Stimulated activated CD8-positive, alpha-beta memory T cell treated with anti-CD3 and anti-CD28 coated beads, Interleukin-15, amount 100 ng/mL, for 1 hour (primary cell): ENCODE measurements around the gene REG3A.

Experiments used
- DNase-seq: peaks from one replicate; pipeline ENCODE4 v3.0.0-alpha.2; 2020; ENCODE audit warnings: low read depth

The REG3A gene

GRCh38 chr2:79120194-79120713, 39.3 kb downstream of the REG3A start, which contains the start of gene REG1A:
REG1A (plus strand) TSS chr2:79120488; CDS start chr2:79120862, 374 bp downstream.
- no peak for DNase-seq

DNA sequence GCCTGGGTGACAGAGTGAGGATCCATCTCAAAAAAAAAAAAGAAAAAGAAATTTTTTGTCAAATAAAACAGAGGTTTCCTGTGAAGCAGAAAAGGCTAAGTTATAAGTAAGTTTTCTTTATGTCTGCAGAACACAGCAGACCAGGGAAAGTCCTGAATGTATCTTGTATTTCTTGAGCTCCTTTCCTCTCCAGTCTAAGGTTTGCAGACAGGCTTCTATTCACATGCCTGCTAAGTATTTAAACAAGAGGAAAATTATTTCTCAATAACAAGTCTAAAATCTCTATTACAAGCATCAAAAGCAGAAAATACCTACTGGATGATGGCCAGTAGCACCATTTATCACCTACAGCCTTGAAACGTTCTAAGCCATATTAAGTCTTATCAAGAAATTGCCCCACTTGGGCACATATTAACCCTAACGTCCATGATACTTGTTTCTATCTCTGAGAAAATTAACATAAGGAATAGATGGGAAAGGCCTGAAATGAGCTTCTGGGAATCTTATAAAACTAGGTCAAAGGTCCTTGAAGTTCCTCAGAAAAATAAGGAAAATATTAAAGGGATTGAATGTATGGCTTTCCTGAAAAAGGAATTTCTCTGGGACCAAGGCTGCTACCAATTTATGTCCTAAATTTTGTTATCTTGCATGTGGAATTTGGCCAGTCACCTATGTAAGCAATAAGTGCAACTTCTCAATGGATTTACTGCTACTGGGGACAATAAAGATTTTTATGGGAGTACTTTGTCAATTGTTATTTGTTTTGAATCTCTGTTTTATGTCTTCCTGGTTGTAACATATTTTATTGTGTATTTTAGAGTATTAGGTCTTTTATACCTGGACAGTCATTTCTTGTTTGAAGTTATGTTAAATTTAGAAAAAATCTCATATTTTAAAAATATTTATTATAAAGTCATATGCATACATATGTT, 42.3 kb downstream of the REG3A start:
- DNase-seq: no peak

- no peak for DNase-seq
These were observed 44.6 kb downstream of the REG3A start for GRCh38 chr2:79114797-79115494.

DNA sequence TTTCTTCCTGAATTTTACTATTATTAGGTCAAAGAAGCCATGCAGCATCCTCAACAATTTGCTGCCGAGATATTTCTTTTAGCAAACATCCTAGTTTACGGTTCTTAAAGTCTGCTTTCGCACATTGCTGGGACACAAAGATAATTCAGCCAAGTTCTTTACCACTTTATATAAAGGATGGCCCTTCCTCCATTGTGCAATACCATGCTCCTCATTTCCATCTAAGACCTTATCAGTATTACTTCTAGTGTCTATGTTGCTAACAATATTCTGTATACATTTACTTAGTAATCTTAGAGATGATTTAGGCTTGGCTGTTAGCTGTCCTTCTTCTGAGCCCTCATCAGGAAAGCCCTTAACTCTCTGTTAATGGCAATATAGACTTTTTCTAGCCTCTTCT, 47.3 kb downstream of the REG3A start:
- DNase-seq: no peak
